GM04504 (cell line): ENCODE measurements around the gene CAMK2N2.

Source experiments
- DNase-seq: peaks from one replicate; pipeline ENCODE4 v3.0.0-alpha.2; 2012; ENCODE audit warnings: low read depth

CAMK2N2 gene

DNA sequence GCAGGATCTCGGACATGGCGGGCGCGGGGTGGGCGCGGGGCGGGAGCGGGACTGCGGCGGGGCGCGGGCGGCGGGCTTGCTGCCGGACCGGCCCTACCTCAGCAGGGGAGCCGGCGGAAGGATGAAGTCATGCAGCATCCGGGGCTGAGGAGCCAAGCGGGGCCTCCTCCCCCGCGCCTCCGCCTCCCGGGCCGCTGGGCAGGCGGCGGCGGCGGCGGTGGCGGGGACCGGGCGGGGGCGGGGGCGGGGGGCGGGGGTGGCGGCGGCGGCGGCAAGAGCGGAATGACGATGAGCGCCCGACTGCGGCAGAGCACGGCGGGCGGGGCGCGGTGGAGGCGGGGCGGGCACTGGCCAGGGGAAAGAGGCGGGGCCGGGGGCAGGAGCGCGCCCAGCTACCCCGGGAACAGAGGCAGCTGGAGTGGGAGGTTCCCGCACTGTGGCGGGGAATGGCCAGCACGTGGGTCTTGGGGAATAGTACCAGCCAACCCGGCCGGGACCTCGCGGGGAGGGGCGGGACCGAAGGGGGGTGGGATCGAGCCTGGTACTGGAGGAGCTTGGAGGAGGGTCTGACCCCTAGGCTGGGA, at the start of gene CAMK2N2:
TSS of gene CAMK2N2 (minus strand) at position 284 of the 584 bp plus-strand sequence. CDS start at position 16, 268 bp downstream.
- DNase-seq: no peak

GRCh38 chr3:184308744-184309143, 47.4 kb upstream of the CAMK2N2 start:
- DNase-seq: no peak

- no peak for DNase-seq
Observed at GRCh38 chr3:184307915-184308314, 46.6 kb upstream of the CAMK2N2 start.

DNA sequence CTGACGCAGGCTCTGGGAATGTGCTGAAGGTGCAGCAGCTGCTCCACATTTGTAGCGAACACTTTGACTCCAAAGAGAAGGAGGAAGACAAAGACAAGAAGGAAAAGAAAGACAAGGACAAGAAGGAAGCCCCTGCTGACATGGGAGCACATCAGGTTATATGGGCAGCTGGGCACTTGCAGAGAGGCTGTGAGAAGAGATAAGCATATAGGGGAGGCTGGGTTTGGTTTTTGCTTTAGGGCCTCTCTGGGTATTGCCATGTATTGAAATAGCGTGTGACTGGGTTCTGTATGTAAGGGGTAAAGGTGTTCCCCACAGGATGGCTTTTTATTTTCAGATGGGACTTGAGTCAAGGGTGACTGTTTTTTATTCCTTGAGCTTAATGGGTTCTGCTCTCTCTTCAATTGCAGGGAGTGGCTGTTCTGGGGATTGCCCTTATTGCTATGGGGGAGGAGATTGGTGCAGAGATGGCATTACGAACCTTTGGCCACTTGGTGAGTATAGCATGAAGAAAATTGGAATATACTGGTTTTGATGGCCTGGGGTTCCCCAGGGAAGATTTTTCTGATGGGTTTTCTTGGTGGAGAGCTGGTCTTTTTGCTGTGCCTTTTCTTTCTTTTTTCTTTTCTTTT, 45.1 kb upstream of the CAMK2N2 start:
- no peak for DNase-seq

DNA sequence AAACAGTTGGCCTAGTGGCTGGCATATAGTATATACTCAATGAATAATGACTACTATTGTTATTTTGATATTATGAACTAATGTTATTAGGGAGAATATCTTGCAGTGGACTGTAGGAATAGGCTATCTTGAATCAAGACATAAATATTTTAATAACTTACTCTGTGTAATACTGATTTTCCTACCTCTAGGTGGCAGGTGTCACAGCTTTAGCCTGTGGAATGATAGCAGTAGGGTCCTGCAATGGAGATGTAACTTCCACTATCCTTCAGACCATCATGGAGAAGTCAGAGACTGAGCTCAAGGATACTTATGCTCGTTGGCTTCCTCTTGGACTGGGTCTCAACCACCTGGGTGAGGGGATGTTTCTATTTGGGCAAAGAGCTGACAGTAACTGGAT, 44.2 kb upstream of the CAMK2N2 start:
- no peak for DNase-seq

GRCh38 chr3:184300378-184300720, 39.0 kb upstream of the CAMK2N2 start:
- no peak for DNase-seq

DNA sequence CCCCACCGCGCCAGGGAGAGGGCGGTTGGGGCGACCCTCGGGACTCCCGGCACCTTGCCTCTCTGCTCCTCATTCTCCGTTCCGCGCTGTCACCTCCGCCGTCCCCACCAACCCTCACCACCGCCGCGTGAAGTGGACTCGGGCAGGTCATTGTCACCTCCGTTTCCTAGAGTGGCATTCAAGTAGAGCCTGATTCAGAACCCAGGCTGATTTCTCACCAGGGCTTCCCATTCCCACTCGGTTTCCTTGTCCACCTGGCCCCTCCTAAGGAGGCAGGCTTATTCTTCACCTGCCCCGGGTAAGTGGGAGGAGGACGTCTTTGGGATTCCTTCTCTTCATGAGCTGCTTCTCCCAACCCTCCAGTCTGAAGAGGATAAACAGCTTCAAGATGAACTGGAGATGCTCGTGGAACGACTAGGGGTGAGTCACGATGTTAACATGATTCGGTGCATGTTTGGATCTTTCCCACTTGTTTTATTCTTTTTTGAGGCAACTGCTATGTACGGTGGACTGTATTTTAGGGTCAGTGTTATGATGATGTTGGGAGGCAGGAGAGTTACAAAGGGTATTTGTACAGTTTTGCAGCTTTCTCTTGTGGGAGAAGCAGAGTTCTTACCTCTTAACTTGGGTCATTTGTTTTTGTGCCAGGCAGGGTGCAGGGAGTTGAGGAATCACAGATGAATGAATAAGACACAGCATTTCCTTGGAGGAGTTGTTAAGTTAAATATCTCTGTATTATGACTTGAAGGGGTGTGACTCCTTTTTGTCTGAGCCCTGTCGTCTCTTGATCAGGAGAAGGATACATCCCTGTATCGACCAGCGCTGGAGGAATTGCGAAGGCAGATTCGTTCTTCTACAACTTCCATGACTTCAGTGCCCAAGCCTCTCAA, 38.4 kb upstream of the CAMK2N2 start:
- DNase-seq: no peak

GRCh38 chr3:184298759-184299487, 37.6 kb upstream of the CAMK2N2 start, which contains the start of gene PSMD2:
PSMD2 (plus strand) TSS chr3:184299241; CDS start chr3:184299267, 26 bp downstream.
- peak; percentile 93 for DNase-seq

DNA sequence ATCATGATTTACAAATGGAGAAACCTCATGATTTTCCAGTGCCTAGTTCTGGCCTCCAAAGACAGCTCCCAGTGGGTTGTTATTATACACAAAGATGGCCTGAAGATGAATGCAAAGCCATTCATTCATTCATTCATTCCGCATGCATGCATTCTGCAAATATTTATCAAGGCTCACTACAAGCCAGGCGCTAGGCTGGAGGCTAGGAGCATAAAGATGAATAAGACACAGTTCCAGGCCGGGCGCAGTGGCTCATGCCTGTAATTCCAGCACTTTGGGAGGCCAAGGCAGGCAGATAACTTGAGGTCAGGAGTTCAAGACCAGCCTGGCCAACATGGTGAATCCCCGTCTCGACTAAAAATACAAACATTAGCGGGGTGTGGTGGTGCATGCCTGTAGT, 35.3 kb upstream of the CAMK2N2 start:
- no peak for DNase-seq

DNA sequence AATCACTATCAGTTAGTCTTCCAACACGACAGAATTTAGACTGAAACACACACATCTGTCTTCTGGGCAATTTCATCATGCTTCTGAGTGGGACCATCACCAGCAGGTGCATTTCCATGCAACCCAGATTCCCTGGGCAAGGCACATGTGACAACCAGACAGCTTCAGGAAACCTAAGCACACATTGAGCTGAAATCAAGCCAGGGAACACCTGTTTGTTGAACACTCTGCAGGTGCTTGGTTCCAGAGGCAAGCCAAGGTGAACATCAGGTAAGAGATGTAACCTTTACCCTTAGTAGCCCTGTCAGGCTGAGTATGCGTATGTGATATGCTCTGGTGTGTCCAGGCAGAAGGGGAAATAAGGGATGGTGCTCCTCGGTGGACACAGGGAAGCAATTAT, 34.4 kb upstream of the CAMK2N2 start:
- no peak for DNase-seq

- DNase-seq: no peak
Observed at GRCh38 chr3:184291738-184292445, 30.5 kb upstream of the CAMK2N2 start.

- DNase-seq: no peak
Observed at GRCh38 chr3:184291044-184291737, 29.8 kb upstream of the CAMK2N2 start.

- no peak for DNase-seq
Observed at GRCh38 chr3:184290331-184290730, 29.0 kb upstream of the CAMK2N2 start.

- DNase-seq: no peak
Observed at GRCh38 chr3:184289426-184289938, 28.1 kb upstream of the CAMK2N2 start.

- peak; percentile 57 for DNase-seq
Observed at GRCh38 chr3:184284696-184285095, 23.3 kb upstream of the CAMK2N2 start.

DNA sequence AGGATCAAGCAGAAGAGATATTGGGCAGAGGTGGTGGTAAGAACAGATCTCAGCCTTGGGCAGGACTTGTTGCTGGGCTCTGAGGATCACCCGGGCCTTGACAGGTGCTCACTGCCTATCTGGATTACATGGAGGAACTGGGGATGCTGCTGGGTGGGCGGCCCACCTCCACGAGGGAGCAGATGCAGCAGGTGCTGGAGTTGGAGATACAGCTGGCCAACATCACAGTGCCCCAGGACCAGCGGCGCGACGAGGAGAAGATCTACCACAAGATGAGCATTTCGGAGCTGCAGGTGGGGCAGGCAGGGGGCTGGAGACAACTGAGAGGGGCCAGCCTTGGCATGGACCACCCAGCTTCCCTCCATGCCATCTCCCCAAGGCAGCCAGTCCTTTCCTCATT, 22.3 kb upstream of the CAMK2N2 start:
- no peak for DNase-seq

DNA sequence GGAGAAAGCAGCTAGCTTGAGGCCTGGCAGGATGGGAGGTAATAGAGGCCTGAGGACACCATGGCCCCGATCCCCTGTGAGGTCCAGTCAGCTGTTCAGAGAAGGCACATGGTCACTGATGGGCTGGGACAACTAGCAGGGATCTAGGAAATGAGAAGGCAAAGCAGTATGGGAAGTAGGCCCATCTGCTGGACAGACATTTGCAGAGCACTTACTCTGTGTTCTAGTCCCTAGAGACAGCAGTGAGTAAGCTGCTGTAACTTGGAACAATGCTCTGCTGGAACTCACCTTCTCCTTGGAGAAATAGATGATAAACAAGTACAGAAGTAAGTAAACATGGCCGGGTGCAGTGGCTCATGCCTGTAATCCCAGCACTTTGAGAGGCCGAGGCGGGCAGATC, 21.6 kb upstream of the CAMK2N2 start:
- no peak for DNase-seq

- DNase-seq: no peak
Observed at GRCh38 chr3:184277366-184277765, 16.0 kb upstream of the CAMK2N2 start.

DNA sequence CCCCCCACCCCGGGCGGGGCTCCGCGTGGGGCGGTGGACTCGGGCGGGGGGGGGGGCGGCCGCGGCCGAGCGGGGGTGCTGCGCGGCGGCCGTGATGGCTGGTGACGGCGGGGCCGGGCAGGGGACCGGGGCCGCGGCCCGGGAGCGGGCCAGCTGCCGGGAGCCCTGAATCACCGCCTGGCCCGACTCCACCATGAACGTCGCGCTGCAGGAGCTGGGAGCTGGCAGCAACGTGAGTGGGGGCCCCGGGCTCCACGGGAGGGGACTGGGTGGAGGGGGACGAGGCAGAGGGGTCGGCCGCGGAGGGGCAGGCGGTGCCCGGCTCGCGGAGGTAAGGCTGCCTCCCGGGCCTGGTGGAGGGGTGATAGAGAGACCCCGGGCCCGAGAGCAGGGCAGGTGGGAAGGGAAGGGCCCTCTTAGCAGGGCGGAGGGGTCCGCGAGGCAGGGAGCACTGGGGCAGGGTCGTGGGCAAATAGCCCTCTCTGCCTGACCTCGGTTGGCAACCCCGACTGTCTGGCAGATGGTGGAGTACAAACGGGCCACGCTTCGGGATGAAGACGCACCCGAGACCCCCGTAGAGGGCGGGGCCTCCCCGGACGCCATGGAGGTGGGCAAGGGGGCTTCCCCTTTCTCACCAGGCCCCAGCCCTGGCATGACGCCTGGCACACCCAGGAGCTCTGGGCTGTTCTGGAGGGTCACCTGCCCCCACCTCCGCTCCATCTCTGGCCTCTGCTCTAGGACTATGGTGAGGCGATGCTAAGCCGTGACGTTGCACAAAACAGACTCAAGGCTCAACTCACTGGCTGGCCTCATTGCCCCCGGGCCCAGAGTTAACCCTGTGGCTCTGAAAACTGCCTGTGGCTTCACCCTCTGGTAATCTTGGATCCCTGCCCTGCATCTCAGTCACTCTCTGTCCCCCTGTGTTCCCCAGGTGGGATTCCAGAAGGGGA, 14.9 kb upstream of the CAMK2N2 start, which contains the start of gene ECE2:
TSS of gene ECE2 (plus strand) at position 62 of the 950 bp plus-strand sequence. CDS start at position 194, 132 bp downstream.
- no peak for DNase-seq

GRCh38 chr3:184275381-184275701, 14.0 kb upstream of the CAMK2N2 start:
- DNase-seq: no peak
